Panc1 (cell line): ENCODE data around the gene MRPL50. TPM values are rescaled to one million over a fixed set of nuclear protein-coding genes. Genes with fewer than 3 reads are reported as not detected.

Experiments
- ATAC-seq: fragments of 200-7000 bp; cut with Tn5 transposase; 2 replicates; pipeline ENCODE4 v1.9.1; 2020; ENCODE audit warnings: mild to moderate bottlenecking, moderate library complexity
- BruUV-seq: library from RNA; stranded (reverse); fragments of 400-500 nt; replicated peaks from 2 replicates; lab custom pipeline; 2021; lab: Mats Ljungman, UMichigan
- CTCF ChIA-PET: fragments of 300-600 bp; sonication (Branson Sonifier 250); formaldehyde crosslinking; loops from one replicate; lab custom pipeline; 2022; ENCODE audit warnings: antibody characterized with exemption; lab: Charles Lee
- POLR2A ChIA-PET: fragments of 300-600 bp; sonication (Branson Sonifier 250); formaldehyde crosslinking; loops from one replicate; lab custom pipeline; 2022; ENCODE audit warnings: antibody characterized with exemption; lab: Charles Lee
- DNase-seq: peaks from one replicate; pipeline ENCODE4 v3.0.0-alpha.2; 2010; ENCODE audit warnings: low read depth, low spot score
- H3K27ac ChIP-seq: 2 replicates; pipeline ENCODE4 v1.5.1; 2011; ENCODE audit warnings: mild to moderate bottlenecking, low read length, inconsistent platforms
- H3K27me3 ChIP-seq: fragments of 200-500 bp; sonication (Bioruptor generic); 2 replicates; pipeline ENCODE4 v1.6.0; 2014; ENCODE audit warnings: low read length, inconsistent platforms; ENCODE audit not compliant: control insufficient read depth, insufficient read depth
- H3K36me3 ChIP-seq: fragments of 200-500 bp; sonication (Bioruptor generic); 2 replicates; pipeline ENCODE4 v1.5.1; 2014; ENCODE audit warnings: inconsistent platforms, mild to moderate bottlenecking, low read length, moderate library complexity; ENCODE audit not compliant: control insufficient read depth, insufficient read depth
- H3K4me1 ChIP-seq: 2 replicates; pipeline ENCODE4 v1.5.1; 2011; ENCODE audit warnings: inconsistent platforms, mild to moderate bottlenecking, low read length, moderate library complexity; ENCODE audit not compliant: control insufficient read depth, insufficient read depth
- H3K4me3 ChIP-seq, 2 experiments: 2 replicates each; pipeline ENCODE4 v1.5.1; 2011 to 2012; ENCODE audit warnings: low read depth in 2 of 2, low read length in 2 of 2, mild to moderate bottlenecking in 2 of 2, inconsistent platforms in 1 of 2, moderate library complexity in 1 of 2
- H3K9me3 ChIP-seq: fragments of 200-500 bp; sonication (Bioruptor generic); 2 replicates; pipeline ENCODE4 v1.5.1; 2014; ENCODE audit warnings: low read depth, mild to moderate bottlenecking, inconsistent platforms, low read length, moderate library complexity; ENCODE audit not compliant: control insufficient read depth, insufficient read depth
- CTCF ChIP-seq: fragments of 450-650 bp; IDR thresholded peaks from 2 replicates; pipeline ENCODE4 v1.5.1; 2017; ENCODE audit warnings: mild to moderate bottlenecking
- POLR2AphosphoS5 ChIP-seq: IDR thresholded peaks from 2 replicates; pipeline ENCODE4 v1.6.1; 2012; ENCODE audit warnings: mild to moderate bottlenecking, low read depth, low read length, moderate library complexity
- REST ChIP-seq, 2 experiments: IDR thresholded peaks; 2 replicates each; pipeline ENCODE4 v1.6.1; 2011 to 2012; ENCODE audit warnings: low read depth in 2 of 2, control low read depth in 1 of 2, low read length in 1 of 2, mild to moderate bottlenecking in 1 of 2, moderate library complexity in 1 of 2; ENCODE audit not compliant: insufficient read depth in 1 of 2
- SIN3A ChIP-seq: IDR thresholded peaks from 2 replicates; pipeline ENCODE4 v1.6.1; 2012; ENCODE audit warnings: low read depth, mild to moderate bottlenecking, low read length, moderate library complexity, borderline replicate concordance; ENCODE audit not compliant: insufficient read depth
- TCF7L2 ChIP-seq: IDR thresholded peaks from 2 replicates; pipeline ENCODE4 v1.6.1; 2011; ENCODE audit warnings: mild to moderate bottlenecking, low read depth, low read length, inconsistent platforms
- in situ Hi-C: cut with HindIII; loops from 2 replicates; pipeline ENCODE4 v1.10.0; 2016; ENCODE audit warnings: low sequenced_read_pairs, low pct_unique_long_range_greater_than_20kb
- intact Hi-C: fragments of 100-400 bp; cut with micrococcal nuclease; formaldehyde crosslinking; loops from one replicate; pipeline ENCODE4 v1.10.0; 2022; ENCODE audit not compliant: unreplicated experiment
- total RNA-seq: library from RNA; stranded (reverse); gene quantifications from one replicate; pipeline ENCODE4 v1.2.1, GENCODE V29; 2021; ENCODE audit not compliant: unreplicated experiment

MRPL50 gene
- total RNA-seq, 1 experiment from 2014 or later = 7.2 TPM

GRCh38 chr9:101414839-101415238, 16.4 kb upstream of the MRPL50 start:
- CTCF ChIA-PET = no interaction called here
- TF ChIP-seq POLR2AphosphoS5 (no peak), CTCF (no peak), TCF7L2 (no peak), SIN3A (no peak)

GRCh38 chr9:101409079-101409477, 10.7 kb upstream of the MRPL50 start:
- intact Hi-C loops = no loop called here
- no peaks in the 10 kb centered on the region for H3K4me1 ChIP-seq
- ChIA-PET CTCF (no interaction called here), POLR2A (no interaction called here)
- TF ChIP-seq SIN3A = no peak
- TF ChIP-seq POLR2AphosphoS5 = no peak
- TF ChIP-seq REST (IDR thresholded peaks at IDR 0.05; ENCODE audit: insufficient read depth in 1 of 2, low read depth in 2 of 2, low read length in 1 of 2) = no peak
- TF ChIP-seq TCF7L2 = no peak
- TF ChIP-seq CTCF = no peak
- ATAC-seq = no peak
- H3K27me3 ChIP-seq = no peaks in the 10 kb centered on the region
- H3K9me3 ChIP-seq = peaks cover 58% of the 10 kb centered on the region
- DNase-seq = no peak
- no TSS peak for BruUV-seq
- in situ Hi-C loops = no loop called here
- H3K27ac ChIP-seq = no peak overlapping the region
- peaks cover 11% of the 10 kb centered on the region for H3K36me3 ChIP-seq
- no peak overlapping the region for H3K4me3 ChIP-seq

More at GRCh38 chr9:101414839-101415238, 16.4 kb upstream of the MRPL50 start:
- no peak overlapping the region for H3K4me3 ChIP-seq
- in situ Hi-C loops = no loop called here
- no TSS peak for BruUV-seq
- H3K27me3 ChIP-seq = peaks cover 8% of the 10 kb centered on the region; the same call in 1 of the 2 replicates
- POLR2A ChIA-PET = no interaction called here
- H3K27ac ChIP-seq = no peak overlapping the region
- intact Hi-C loops = no loop called here
- DNase-seq (no peak), ATAC-seq (no peak)
- H3K4me1 ChIP-seq = no peaks in the 10 kb centered on the region
- peaks cover 9% of the 10 kb centered on the region; the same call in 1 of the 2 replicates for H3K9me3 ChIP-seq
- no peaks in the 10 kb centered on the region for H3K36me3 ChIP-seq
